HG03060 (cell line): ENCODE data around the gene NTM.

Experiments
- ATAC-seq: cut with Tn5 transposase; IDR thresholded peaks from one replicate; pipeline ENCODE4 v1.9.1; 2021; ENCODE audit warnings: low read depth, moderate number of reproducible peaks; ENCODE audit not compliant: unreplicated experiment

Gene NTM

DNA sequence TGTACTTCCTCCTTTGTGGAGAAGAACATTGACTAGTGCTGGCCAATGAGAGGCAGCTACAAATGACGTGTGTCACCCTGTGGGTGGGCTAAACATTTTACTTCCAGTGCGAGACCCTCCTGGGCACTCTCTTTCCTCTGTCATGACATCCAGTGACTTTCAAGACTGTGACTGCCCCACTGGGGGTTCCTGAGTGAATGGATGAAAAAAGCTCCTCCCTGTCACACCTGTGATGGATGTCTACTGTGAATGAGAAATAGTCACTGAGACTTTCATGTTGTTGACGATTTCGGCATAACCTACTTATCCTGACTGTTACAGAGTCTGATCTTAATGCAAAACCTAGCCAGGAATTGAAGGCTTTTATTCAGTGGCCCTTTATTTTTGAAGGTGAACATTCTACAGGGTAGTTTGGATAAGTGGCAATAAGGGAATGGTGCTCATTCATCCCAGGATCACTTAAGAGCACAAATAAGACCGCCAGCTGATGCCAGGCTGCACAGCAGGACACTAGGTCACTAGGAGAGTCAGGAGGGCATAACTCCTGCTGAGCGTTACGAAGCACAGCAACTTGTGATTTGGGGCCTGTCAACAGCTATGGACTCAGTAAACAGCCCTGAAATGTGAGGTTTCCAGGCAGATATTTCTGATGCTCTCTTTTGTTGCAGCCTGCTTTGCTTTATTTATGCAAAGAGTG, 636.6 kb downstream of the NTM start:
- no peak for ATAC-seq

- no peak for ATAC-seq
Measured at GRCh38 chr11:132008226-132008625, 637.8 kb downstream of the NTM start.

- ATAC-seq: no peak
Measured at GRCh38 chr11:132008872-132009271, 638.5 kb downstream of the NTM start.

GRCh38 chr11:132020001-132020400, 649.6 kb downstream of the NTM start:
- no peak for ATAC-seq

DNA sequence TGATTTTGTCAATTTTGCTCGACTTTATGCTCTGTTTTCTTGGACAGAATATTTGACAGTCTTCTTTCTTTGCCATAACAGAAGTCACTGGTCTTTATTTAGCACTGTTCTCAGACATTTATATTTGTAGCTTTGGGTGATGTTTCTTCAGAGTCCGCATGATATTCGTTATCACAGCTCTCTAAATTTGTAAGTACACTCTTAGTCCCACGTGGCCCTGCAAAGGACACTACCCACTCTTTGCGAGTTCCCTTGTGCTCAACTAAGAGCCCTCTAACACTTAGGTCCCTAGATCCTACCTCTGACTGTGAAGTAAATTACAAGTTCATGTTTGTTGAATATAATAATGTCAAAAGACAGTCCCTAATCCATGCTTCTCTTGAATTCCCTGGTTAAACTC, 651.9 kb downstream of the NTM start:
- ATAC-seq: no peak

- no peak for ATAC-seq
Measured at GRCh38 chr11:132022733-132023478, 652.5 kb downstream of the NTM start.

DNA sequence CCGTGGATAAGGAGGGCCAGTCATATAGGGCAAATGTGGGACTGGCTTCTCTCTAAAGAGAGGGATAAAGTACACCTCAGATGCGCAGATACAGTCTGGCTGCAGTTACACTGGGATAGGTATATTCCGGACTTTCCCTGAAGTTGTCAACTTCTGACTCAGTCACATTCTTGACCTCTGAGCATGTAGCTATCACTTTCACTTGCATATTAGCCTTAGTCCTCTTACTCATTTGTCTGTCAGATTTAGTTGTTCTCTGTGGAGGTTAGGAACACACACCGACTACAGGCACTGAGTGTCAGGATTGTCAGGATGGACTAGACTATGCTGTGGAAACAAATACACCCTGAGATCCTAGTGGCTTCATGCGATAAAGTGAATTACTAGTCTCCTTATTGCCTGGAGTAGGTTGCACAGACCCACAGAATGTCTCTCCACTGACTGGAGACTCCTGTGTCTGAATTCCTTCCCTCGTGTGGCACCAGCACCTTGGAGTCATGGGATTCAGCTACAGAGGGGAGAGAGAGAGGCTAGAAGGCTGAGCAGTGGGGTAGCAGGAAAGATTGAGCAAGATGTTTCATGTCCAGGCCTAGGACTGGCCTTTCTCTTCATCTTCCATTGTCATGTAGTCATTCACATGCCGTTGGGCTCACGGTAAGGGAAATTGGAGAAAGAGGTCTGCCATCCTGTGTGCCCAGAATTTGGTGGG, 654.3 kb downstream of the NTM start:
- ATAC-seq: peak; percentile 57

DNA sequence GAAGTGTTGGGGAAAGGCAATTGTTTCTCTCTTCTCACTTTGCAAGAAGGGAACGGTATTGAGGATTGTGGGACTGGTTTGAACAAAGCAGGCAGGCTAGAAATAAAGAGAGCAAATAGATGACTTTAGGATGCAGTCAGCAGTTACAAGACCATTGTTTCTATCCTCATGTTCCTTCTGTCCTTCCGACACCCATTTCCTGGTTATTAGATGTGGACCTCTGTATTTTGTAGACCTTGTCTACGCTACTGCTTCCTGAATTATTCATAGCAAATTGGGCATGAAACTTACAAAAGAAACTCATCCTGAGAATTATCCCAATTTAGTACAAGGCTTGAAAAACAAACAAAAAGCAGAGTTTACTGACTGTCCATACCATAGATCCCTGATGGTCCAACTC, 656.3 kb downstream of the NTM start:
- ATAC-seq: no peak

- no peak for ATAC-seq
Measured at GRCh38 chr11:132028380-132029240, 658.2 kb downstream of the NTM start.

DNA sequence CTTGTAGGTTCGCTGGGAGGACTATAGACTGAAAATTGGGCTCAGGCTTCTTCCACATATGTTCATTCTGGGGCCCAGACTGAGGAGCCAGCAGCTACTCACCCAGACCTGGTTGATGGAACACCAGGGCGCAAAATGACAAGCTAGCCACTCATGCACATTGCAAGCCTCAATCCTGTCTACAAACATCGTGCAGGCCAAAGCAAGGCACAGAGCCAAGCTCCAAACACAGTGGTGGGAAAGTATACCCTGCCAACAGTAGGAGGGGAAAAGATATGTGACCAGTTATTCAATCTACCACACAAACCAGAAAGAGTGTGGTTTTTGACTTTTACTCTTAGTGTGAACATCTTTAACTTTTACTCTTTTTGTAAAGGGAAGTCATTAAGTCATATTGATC, 660.5 kb downstream of the NTM start:
- no peak for ATAC-seq

- no peak for ATAC-seq
Measured at GRCh38 chr11:132032555-132032954, 662.1 kb downstream of the NTM start.

- ATAC-seq: no peak
Measured at GRCh38 chr11:132033051-132033450, 662.6 kb downstream of the NTM start.

- no peak for ATAC-seq
Measured at GRCh38 chr11:132035228-132035627, 664.8 kb downstream of the NTM start.

DNA sequence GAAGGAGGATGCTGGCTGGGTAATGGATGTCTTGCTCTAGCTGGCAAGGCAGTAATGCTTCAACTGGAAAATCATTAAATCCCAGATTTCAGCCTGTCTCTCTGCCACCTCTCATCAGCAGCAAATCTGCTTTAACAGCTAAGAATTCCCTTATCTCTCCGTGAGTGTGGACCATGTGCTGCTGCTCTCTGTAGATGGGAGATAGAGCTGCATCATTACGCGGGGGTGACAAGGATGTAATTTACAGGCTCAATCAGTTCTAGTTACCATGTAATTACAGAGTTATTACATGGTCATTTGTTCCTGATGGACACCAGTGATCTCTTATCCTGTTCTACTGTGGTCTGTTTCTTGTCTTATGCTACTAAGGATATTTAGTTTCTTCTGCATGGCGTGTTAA, 665.4 kb downstream of the NTM start:
- no peak for ATAC-seq

GRCh38 chr11:132036220-132036619, 665.8 kb downstream of the NTM start:
- no peak for ATAC-seq

DNA sequence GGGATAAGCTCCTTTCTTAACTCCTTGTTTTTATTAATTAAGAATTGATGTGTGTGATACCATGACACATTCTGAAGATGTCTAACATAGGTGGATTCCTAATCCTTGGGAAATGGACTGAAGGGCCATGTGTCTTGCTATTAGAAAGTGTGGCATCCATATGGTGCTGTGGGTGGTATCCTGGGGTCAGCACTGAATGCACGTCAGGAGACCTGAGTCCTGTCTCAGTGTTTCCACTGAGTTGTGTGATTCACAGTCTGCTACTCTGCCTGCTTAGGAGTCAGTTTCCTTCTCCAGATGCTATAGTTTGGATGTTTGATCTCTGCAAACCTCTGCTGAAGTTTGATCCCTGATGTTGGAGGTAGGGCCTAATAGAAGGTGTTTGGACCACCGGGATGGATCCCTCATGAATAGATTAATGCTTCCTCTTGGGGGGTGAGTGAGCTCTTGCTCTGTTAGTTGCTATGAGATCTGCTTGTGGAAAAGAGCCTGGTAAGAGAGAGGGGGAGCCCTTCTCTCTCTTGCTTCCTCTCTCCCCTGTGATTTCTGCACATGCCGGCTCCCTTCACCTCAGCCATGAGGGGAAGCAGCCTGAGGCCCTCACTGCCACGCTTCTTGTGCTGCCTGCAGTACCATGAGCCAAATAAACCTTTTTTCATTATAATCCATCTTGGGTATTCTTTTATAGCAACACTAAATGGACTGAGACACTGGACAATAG, 666.5 kb downstream of the NTM start:
- ATAC-seq: no peak

DNA sequence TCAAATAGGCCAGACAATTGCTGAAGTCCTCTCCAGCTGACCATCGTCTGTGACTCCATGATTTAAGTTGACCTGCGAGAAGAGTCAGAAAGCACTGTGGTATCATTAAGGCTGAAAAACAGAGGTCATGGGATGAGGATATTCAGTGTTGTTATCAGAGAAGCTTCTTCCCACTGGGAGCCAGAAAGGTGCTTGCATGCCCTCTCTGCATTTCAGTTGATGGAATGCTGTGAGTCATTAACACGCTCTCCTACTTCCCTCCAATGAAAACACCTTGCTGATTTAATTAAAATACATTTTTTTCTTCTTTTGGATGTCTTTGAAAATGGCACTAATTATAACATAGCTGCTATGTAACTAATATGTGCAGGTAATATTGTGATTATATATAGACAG, 667.0 kb downstream of the NTM start:
- no peak for ATAC-seq

DNA sequence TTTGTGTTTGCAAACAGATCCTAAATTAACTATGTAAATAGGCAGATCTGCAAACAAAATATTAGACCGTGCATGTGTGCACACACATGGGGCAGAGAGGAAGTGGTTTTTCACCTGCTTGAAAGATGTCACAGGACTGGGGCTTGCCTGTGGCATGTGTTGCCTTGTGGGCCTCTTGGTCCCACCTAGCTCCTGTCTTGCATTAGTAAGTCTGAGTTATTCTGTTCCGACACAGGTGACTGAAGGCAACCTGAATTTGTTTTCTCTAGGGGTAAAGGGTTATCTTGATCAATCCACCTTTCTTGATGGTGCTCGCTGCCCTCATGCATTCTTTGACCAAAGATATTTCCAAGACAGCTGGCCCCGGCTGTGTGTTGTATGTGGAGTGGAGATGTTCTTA, 667.5 kb downstream of the NTM start:
- no peak for ATAC-seq

DNA sequence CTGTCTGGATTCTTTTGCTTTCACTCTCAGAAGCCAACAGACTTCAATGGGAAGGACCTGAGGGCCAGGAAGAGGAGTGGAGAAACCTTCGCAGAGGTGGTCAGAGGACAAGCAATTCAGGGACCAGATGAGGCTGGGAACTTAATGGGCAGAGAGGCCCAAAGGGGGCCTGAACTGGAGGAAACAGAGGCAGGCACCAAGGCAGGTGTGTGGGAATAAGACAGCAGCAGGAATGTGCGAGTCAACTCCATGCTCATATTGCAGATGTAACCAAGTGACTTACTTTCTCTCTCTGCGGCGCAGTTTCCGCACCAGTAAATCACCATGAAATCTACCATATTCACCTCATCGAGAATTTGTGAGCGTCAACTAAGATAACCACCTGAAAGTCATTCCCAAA, 669.1 kb downstream of the NTM start:
- no peak for ATAC-seq

GRCh38 chr11:132042296-132042695, 671.9 kb downstream of the NTM start:
- no peak for ATAC-seq
